Activated naive CD4-positive, alpha-beta T cell treated with Interleukin-2 at 50 U/mL for 16 hours (primary cell): ENCODE data around the gene LRP1.
A peak's percentile ranks its signal among the peaks of the same experiment; 100 is the strongest.

Experiments
- DNase-seq: peaks from one replicate; pipeline ENCODE4 v3.0.0-alpha.2; 2020

Gene LRP1

DNA sequence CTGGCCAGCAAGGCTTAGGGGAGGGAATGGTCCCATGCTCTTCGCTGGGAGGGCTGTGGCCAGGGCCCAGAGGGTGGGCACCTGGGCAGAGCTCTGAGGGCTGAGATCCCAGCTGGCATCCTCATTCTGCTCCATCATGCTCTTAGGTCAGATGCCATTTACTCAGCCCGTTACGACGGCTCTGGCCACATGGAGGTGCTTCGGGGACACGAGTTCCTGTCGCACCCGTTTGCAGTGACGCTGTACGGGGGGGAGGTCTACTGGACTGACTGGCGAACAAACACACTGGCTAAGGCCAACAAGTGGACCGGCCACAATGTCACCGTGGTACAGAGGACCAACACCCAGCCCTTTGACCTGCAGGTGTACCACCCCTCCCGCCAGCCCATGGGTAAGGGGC lies 49.9 kb downstream of the LRP1 start:
- no peak for DNase-seq

DNA sequence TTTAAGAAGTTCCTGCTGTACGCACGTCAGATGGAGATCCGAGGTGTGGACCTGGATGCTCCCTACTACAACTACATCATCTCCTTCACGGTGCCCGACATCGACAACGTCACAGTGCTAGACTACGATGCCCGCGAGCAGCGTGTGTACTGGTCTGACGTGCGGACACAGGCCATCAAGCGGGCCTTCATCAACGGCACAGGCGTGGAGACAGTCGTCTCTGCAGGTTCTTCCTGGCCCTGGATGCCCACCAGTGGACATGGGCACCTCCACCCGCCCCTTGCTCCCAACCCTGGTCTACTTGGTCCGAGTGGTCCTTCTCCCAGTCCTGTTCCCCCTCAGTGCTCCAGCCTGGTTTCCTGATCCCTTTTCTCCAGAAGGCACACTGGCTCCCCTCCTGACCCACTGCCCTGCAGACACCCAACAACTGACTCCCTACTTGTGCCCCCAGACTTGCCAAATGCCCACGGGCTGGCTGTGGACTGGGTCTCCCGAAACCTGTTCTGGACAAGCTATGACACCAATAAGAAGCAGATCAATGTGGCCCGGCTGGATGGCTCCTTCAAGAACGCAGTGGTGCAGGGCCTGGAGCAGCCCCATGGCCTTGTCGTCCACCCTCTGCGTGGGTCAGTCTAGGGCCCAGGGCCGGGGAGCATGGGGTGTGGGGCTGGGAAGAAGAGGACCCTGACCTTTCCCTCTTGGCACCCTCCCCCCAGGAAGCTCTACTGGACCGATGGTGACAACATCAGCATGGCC lies 51.2 kb downstream of the LRP1 start:
- no peak for DNase-seq

DNA sequence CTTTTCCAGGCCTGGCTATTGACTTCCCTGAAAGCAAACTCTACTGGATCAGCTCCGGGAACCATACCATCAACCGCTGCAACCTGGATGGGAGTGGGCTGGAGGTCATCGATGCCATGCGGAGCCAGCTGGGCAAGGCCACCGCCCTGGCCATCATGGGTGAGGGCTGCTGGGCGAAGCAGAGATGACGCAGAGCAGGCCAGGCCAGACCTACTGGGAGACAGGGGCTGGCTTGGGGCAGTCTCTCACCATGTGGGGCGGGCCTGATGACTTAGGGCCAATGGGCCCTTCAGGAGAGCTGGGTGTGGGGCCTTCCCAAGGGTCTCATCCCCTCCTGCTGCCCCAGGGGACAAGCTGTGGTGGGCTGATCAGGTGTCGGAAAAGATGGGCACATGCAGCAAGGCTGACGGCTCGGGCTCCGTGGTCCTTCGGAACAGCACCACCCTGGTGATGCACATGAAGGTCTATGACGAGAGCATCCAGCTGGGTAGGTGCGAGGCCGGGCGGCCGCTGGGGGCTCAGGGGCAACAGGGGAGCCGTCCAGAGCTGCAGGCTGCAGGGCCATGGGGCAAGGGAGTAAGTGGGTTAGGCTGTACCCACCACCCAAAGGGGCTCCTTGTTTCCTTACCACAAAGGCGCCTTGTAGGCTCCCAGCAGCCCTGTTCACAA lies 52.2 kb downstream of the LRP1 start:
- no peak for DNase-seq

DNA sequence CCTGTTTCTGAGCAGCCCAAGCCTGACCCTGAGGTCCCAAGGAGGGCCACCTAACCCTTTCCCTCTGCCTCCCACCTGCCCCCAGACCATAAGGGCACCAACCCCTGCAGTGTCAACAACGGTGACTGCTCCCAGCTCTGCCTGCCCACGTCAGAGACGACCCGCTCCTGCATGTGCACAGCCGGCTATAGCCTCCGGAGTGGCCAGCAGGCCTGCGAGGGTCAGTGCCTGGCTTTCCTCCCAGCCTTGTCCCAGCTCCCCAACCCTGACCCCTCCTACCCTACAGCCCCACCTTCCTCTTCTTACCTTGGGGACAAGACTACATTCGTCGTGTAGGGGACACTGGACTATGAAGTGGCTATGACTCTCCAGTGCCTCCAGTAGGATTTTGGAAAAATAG lies 52.8 kb downstream of the LRP1 start:
- DNase-seq, result no peak

DNA sequence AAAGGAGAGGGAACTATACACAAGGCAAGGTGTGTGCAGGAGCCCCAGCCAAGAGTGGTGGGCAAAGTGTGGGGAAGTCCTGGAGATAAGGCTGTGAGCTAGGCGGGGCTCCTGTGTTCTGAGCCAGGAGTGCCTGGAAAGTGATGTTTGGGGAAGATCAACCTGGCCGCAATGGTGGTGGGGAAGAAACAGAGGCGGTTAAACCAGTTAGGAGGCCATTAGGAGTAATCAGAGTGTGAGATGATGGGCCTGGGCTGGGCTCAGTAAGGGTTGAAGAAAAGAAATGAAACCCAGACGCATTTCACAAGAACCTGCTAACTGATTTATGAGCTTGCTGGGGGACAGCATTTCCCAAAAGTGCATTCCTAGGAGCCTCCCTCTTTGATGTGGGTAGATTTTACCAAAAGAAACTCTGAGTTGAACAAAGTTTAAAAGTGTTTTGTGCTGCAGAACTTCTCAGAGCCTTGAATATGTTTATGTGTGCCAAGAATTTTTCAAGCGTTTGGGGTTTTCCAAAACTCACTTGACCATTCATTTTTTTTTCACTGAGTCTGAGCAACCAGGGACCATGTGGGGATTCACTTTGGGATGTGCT lies 53.4 kb downstream of the LRP1 start:
- no peak for DNase-seq

DNA sequence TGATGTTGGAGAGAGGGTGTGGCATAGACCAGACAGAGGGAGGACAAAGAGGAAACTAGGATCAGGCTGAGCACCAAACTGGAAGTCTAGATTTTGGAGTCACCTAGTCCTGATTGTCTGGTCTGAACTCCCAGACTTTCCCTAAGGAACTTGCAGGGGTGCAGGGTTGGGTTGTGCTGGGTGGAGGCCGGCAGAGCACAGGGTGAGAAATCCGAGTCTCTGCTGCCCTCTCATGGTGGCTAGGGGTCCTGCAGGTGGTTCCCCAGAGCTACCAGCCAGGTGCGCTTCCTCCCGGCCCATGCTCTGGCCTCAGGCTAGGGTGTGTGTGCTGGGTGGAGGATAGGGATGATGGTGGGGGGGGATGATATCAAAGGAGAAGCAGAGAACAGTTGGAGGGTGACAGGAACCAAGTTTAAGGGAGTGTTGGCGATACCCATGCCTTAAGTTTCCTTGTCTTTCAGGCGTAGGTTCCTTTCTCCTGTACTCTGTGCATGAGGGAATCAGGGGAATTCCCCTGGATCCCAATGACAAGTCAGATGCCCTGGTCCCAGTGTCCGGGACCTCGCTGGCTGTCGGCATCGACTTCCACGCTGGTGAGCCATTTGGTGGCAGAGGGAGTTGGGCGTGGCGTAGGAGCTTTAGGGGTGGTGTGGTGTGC lies 54.8 kb downstream of the LRP1 start:
- peak; percentile 84 for DNase-seq

DNA sequence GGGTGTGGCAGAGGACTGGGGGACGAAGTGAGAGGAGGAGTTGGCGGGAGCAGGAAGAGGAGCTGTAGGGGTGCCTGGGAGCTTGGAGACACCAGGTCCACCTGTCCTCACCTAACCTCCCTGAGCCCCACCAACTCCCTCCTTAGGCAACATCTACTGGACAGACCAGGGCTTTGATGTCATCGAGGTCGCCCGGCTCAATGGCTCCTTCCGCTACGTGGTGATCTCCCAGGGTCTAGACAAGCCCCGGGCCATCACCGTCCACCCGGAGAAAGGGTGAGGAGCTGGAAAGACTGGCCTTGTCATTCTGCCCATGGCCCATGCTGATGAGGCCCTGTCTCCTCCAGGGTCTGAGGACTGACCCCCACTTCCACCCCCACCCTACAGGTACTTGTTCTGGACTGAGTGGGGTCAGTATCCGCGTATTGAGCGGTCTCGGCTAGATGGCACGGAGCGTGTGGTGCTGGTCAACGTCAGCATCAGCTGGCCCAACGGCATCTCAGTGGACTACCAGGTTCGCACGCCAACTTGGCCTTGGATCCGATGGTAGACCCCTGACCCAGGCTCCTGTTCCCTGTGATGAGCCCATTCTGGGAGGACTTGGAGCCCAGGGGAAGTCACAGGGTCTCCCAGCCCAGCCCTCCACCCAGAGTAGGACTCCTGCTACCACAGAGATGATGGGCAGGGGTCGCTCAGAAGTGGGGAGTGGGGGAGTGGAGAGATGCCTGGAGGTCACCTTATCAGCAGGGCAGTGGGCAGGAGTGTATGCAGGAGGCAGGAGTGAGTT lies 55.8 kb downstream of the LRP1 start:
- no peak for DNase-seq

DNA sequence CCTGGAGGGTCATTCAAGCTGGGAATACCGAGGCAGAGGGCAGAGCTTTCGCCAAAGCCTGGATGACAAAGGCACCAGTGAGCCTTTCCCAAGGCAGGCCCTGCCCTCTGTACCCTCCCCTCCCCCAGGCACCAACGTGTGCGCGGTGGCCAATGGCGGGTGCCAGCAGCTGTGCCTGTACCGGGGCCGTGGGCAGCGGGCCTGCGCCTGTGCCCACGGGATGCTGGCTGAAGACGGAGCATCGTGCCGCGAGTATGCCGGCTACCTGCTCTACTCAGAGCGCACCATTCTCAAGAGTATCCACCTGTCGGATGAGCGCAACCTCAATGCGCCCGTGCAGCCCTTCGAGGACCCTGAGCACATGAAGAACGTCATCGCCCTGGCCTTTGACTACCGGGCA lies 57.1 kb downstream of the LRP1 start:
- DNase-seq, result no peak

DNA sequence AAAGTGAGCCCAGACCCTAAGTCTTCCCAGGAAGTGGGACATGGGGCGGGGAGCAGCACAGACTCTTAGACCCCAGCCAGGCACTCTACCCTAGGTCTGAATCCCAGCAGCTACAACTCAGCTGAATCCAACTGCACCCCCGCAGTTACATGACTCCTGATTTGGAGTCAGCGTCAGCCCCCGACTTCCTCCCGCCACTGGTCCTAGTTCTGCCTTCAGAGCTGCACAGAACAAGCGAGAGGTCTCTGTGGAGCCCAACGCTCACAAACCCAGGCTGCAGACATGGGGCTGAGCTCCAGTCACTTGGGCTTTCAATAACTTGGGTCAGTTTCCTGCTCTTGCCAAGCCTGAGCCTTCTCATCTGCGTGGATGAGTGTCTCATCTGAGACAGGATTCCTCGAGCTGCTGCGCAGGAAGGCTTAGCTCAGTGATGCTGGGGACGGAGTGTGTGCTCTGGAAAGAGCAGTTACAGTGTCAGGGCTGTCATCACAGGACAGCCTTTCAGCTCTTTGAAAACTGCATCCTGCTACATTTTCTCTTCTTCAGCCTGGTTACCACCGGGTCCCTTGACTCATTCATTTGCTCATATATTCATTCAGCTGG lies 57.7 kb downstream of the LRP1 start:
- no peak for DNase-seq

DNA sequence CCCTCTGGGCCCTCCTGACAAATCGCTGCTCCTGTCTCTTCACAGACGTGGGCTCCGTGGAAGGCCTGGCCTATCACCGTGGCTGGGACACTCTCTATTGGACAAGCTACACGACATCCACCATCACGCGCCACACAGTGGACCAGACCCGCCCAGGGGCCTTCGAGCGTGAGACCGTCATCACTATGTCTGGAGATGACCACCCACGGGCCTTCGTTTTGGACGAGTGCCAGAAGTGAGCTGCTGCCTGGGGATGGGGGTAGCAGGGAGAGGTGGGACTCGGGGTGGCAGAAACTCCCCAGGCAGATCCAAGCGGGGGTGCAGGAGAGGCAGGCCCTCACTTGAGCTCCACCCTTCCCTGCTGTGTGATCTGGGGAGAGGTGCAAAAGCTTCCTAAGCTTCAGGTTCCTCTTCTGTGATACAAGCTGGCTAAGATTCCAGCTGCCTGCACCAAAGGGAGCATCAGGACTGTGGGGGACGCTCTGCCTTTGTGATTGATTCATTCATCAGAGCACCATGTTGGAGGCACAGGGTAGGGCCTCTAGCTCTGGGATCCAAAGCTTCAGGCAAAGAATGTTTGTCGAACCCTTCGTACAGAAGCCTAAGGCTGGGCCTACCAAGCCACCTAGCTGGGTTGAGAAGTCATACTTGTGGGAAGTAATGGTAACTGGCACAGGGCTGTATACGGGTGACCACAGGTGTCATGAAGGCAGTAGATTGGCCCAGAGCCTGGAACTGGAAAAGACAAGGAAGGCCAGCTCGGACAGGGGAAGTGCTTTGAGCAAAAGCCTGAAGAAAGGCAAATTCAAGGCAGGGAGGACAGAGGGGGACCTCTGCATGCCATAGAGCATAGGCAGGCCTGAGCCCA lies 59.2 kb downstream of the LRP1 start:
- DNase-seq, result no peak

DNA sequence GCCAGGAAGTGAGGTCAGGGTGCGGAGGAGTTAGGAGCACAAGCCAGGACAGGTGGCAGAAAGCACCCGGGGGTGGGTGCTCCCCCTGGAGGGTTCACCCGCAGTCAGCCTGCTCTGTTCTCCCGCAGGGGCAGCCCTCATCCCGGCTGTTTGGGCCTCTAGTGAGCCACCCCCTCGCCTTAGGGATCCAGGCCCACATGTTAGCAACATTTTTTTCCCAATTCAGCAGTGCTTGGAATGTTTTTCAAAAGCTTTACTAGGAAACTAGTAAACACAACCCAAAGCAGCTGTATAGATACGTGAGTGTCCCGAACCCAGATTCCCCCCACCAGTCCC lies 59.8 kb downstream of the LRP1 start:
- DNase-seq, result no peak

DNA sequence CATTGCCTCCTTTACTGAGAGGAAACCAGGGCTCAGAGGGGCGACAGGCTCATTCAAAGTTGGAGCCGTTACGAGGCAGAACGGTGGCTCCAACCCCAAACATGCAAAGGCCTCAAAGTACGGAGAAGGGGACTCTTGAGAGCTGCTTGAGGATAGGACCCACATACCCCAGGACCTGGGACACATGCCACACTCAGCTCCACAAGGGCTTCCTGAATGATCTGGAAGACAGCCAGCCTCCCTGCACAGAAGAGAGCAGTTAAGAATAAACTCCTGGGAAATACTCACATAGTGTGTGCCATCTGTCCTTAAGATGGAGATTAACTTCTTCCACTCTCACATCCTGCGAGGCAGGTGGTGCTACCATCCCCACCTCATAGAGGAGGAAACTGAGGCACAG lies 61.8 kb downstream of the LRP1 start:
- DNase-seq, result no peak

DNA sequence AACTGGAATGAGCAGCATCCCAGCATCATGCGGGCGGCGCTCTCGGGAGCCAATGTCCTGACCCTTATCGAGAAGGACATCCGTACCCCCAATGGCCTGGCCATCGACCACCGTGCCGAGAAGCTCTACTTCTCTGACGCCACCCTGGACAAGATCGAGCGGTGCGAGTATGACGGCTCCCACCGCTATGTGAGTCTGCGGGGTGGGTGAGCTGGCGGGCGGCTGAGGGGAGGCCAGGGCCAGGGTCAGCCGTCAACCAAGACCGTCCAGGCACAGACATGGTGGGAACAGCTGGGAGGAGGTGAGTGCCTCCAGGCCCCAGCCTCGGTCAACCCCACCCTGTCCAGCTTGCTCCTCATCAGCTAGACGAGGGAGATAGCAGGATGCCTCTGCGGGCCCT lies 62.5 kb downstream of the LRP1 start:
- no peak for DNase-seq

DNA sequence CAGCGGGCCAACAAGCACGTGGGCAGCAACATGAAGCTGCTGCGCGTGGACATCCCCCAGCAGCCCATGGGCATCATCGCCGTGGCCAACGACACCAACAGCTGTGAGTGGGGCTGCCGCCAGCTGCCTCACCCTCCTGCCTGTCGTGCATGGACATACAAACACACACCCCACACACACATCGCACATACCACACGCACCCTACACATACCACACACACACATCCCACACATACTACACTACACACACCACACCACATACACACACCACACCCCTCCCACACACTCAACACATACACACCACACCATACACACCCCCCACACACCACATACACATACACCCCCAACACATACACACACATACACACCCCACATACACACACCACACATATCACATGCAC lies 63.1 kb downstream of the LRP1 start:
- no peak for DNase-seq

DNA sequence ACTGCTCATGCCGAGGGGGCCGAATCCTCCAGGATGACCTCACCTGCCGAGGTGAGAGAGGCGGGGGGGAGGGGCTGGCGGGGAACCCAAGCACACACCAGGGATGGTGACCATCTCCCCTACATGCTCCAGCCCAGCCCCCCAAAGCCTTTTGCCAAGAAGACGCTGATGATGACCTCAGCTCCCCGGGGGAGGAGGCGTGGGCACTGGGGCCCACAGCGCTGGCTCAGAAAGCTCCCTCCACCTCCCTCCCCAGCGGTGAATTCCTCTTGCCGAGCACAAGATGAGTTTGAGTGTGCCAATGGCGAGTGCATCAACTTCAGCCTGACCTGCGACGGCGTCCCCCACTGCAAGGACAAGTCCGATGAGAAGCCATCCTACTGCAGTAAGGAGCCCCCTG lies 64.6 kb downstream of the LRP1 start:
- DNase-seq, result no peak

DNA sequence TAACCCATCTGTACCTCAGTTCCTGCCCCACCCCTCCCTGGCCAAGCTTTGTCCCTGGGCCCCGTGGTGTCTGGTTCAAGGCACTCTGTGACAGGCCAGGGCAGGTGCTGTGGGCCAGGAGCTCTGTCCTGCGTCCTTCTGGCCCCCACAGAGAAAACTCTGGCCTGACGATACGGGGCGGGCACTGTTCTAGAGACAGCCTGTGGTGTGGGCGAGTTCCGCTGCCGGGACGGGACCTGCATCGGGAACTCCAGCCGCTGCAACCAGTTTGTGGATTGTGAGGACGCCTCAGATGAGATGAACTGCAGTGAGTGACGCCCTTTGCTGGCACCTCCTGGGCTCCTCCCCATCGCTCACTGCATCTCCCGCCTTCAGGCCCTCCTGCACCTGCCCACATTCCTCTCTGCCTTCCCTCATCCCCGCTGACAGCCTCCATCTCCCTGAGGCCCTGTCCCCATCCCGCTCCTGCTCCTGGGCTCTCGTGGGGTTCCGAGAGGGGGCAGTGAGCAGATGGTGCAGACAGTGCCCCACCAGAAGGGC lies 65.5 kb downstream of the LRP1 start:
- DNase-seq, result no peak

DNA sequence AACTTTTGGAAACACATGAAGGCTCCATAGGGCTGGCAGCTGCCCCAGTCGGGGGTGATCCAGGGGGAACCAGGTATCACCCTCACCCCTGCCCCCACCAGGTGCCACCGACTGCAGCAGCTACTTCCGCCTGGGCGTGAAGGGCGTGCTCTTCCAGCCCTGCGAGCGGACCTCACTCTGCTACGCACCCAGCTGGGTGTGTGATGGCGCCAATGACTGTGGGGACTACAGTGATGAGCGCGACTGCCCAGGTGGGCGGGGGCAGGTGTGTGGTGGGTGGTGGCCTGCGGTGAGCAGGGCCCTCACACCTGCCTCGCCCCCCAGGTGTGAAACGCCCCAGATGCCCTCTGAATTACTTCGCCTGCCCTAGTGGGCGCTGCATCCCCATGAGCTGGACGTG lies 66.0 kb downstream of the LRP1 start:
- no peak for DNase-seq

DNA sequence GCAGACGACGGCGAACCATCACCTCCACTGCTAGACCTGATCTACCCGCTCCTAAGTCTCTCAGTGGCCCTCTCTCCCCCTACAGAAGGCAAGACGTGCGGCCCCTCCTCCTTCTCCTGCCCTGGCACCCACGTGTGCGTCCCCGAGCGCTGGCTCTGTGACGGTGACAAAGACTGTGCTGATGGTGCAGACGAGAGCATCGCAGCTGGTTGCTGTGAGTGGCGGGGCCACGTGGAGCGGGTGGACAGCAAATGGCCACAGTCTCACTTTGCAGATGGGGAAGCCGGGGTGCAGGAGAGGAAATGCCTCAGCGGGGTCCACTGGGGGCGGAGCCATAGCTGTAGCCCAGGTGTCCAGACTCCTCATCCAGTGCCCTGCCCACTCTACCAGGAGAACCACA lies 66.9 kb downstream of the LRP1 start:
- no peak for DNase-seq

DNA sequence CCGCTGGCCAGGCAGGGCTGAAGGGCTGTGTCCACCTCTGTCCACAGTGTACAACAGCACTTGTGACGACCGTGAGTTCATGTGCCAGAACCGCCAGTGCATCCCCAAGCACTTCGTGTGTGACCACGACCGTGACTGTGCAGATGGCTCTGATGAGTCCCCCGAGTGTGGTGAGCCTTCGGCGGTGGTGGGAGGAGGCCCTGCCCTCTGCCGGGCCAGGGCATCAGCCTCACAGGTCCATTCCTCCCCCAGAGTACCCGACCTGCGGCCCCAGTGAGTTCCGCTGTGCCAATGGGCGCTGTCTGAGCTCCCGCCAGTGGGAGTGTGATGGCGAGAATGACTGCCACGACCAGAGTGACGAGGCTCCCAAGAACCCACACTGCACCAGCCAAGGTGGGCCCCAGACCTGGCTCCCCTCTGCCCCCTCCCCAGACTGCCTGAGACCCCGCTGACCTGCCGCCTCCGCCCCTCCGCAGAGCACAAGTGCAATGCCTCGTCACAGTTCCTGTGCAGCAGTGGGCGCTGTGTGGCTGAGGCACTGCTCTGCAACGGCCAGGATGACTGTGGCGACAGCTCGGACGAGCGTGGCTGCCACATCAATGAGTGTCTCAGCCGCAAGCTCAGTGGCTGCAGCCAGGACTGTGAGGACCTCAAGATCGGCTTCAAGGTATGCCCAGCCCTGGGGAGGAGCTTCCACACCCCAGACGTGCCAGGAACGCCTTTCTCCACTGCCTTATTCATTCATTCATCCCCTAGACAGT lies 67.5 kb downstream of the LRP1 start:
- DNase-seq, result no peak

DNA sequence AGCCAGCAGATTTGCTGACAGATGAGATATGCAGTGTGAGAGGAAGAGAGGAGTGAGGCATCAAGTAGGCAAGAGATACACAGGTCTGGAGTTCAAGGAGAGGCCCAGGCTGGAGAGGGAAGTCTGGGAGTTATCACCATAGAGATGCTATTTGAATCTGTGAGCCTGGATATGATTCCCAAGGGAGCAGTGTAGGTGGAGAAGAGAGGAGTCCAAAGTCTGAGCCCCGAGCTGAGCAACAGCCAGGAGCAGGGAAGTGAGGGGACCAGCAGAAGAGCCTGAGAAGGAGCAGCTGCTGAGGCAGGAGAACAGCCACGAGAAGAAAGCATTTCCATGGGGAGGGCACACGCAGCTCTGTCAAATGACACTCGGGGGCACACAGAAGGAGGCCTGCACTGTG lies 68.2 kb downstream of the LRP1 start:
- no peak for DNase-seq

DNA sequence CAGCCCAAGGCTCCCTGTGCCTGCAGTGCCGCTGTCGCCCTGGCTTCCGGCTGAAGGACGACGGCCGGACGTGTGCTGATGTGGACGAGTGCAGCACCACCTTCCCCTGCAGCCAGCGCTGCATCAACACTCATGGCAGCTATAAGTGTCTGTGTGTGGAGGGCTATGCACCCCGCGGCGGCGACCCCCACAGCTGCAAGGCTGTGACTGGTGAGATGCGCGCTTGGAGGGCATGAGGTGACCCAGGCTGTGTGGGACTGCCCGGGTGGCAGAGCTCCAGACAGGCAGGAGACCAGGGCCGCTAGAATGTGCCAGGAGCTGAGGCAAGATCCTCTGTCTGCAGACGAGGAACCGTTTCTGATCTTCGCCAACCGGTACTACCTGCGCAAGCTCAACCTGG lies 68.7 kb downstream of the LRP1 start:
- DNase-seq, result no peak
